Activated B cell treated with CpG ODN at 0.5 μM for 24 hours (primary cell): ENCODE measurements around the gene RPL6. TPM values are rescaled to one million over a fixed set of nuclear protein-coding genes. Genes with fewer than 3 reads are reported as not detected.

Experiments used
- ATAC-seq: fragments of 200-7000 bp; cut with Tn5 transposase; one replicate; pipeline ENCODE4 v1.10.0; 2021; ENCODE audit warnings: low read depth, mild to moderate bottlenecking, moderate library complexity
- CTCF ChIA-PET: fragments of 350-600 bp; sonication (Branson Sonifier 250); formaldehyde crosslinking; loops from one replicate; lab custom pipeline; 2021; ENCODE audit warnings: antibody characterized with exemption; lab: Charles Lee
- POLR2A ChIA-PET: fragments of 350-600 bp; sonication (Branson Sonifier 250); formaldehyde crosslinking; loops from one replicate; lab custom pipeline; 2021; ENCODE audit warnings: antibody characterized with exemption; lab: Charles Lee
- DNase-seq: peaks from one replicate; pipeline ENCODE4 v3.0.0; 2022
- H3K27ac Mint-ChIP-seq: one replicate; pipeline ENCODE4 v1.8.0; 2020; ENCODE audit warnings: mixed read lengths
- H3K27me3 Mint-ChIP-seq: one replicate; pipeline ENCODE4 v1.8.0; 2021; ENCODE audit warnings: mixed read lengths
- H3K36me3 Mint-ChIP-seq: one replicate; pipeline ENCODE4 v1.8.0; 2021; ENCODE audit warnings: low read depth, mixed read lengths
- H3K4me1 Mint-ChIP-seq: one replicate; pipeline ENCODE4 v1.8.0; 2021; ENCODE audit warnings: mixed read lengths
- H3K4me3 Mint-ChIP-seq: one replicate; pipeline ENCODE4 v1.8.0; 2020; ENCODE audit warnings: mild to moderate bottlenecking, mixed read lengths
- H3K9me3 Mint-ChIP-seq: one replicate; pipeline ENCODE4 v1.8.0; 2020; ENCODE audit warnings: mixed read lengths
- intact Hi-C: fragments of 100-400 bp; cut with micrococcal nuclease; formaldehyde crosslinking; loops from one replicate; pipeline ENCODE4 v1.15.1; 2024
- total RNA-seq: library from RNA; stranded (reverse); gene quantifications from 2 replicates; pipeline ENCODE4 v1.2.3, GENCODE V29; 2022
- TF ChIP-seq, protein P1 (sequence below): fragments of 200-600 bp; IDR thresholded peaks from one replicate; pipeline ENCODE4 v1.8.0; 2022; ENCODE audit warnings: antibody characterized with exemption, mild to moderate bottlenecking

RPL6 gene
- total RNA-seq, 1 donor from 2014 or later, result 2,197 TPM

DNA sequence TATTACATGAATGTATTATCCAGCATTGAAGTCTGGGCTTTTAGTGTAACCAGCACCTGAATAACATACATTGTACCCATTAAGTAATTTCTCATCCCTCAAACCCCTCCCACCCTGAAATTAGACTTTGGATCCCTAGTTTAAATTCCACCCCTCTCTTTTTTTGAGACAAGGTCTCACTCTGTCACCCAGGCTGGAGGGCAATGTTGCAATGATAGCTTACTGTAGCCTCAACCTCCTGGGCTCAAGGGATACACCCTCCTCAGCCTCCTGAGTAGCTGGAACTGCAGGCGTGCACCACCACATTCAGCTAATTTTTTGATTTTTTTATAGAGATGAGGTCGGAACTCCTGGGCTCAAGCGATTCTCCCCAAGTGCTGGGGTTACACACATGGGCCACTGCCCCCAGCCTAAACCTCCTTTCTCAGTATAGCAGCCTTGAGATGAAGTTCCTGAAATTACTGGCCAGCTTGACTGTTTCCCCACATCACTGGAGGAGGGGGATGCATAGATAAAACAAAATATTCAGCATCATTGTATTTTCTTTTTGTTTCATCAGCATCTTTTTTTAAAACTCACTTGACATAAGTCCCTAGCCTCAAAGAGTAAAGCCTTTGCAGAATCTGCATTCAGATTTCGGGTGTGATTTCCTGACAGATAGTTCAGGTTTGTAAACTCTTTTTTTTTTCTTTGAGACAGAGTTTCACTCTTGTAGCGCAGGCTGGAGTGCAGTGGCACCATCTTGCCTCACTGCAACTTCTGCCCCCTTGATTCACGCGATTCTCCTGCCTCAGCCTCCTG, 16.4 kb upstream of the RPL6 start:
- no peak overlapping the region for H3K27ac Mint-ChIP-seq
- TF ChIP-seq, protein P1, sequence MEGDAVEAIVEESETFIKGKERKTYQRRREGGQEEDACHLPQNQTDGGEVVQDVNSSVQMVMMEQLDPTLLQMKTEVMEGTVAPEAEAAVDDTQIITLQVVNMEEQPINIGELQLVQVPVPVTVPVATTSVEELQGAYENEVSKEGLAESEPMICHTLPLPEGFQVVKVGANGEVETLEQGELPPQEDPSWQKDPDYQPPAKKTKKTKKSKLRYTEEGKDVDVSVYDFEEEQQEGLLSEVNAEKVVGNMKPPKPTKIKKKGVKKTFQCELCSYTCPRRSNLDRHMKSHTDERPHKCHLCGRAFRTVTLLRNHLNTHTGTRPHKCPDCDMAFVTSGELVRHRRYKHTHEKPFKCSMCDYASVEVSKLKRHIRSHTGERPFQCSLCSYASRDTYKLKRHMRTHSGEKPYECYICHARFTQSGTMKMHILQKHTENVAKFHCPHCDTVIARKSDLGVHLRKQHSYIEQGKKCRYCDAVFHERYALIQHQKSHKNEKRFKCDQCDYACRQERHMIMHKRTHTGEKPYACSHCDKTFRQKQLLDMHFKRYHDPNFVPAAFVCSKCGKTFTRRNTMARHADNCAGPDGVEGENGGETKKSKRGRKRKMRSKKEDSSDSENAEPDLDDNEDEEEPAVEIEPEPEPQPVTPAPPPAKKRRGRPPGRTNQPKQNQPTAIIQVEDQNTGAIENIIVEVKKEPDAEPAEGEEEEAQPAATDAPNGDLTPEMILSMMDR, result no peak
- no peak overlapping the region for H3K4me3 Mint-ChIP-seq
- intact Hi-C loops, result no loop called here
- no peak for ATAC-seq
- peaks cover 29% of the 10 kb centered on the region for H3K4me1 Mint-ChIP-seq
- DNase-seq, result no peak
- no peaks in the 10 kb centered on the region for H3K9me3 Mint-ChIP-seq
- ChIA-PET CTCF (interaction anchor here (1.0 kb wide), 1 partner anchor 14 kb away, joined by 3 read pairs; no protein-coding TSS in a partner anchor), POLR2A (no interaction called here)
- no peaks in the 10 kb centered on the region for H3K27me3 Mint-ChIP-seq
- peaks cover 16% of the 10 kb centered on the region for H3K36me3 Mint-ChIP-seq

DNA sequence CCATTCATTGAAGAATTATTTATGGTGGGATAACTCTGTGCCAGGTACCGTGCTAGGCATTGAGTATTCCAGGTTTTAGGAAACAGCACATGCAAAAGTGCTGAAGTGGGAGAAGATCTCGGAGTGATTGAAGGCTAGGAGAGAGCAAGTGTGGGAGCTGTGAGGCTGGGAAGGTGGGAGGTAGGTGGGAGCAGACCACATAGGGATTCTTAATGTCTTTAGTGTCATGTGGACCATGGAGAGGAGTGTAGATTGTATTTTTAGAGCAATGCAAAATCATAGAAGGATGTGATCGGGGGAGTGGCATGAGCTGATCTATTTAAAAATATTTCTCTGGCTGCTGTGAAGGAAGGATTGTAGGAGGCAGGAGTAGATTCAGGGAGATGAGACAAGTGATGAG, 14.7 kb upstream of the RPL6 start:
- H3K4me1 Mint-ChIP-seq, result peaks cover 44% of the 10 kb centered on the region
- H3K27ac Mint-ChIP-seq, result no peak overlapping the region
- TF ChIP-seq, protein P1, result no peak
- no peaks in the 10 kb centered on the region for H3K9me3 Mint-ChIP-seq
- intact Hi-C loops, result no loop called here
- CTCF ChIA-PET, result no interaction called here
- POLR2A ChIA-PET, result no interaction called here
- ATAC-seq (no peak), DNase-seq (no peak)
- H3K4me3 Mint-ChIP-seq, result no peak overlapping the region
- H3K27me3 Mint-ChIP-seq, result no peaks in the 10 kb centered on the region
- H3K36me3 Mint-ChIP-seq, result peaks cover 20% of the 10 kb centered on the region

GRCh38 chr12:112422531-112422930, 13.1 kb upstream of the RPL6 start:
- no peaks in the 10 kb centered on the region for H3K9me3 Mint-ChIP-seq
- H3K27me3 Mint-ChIP-seq, result no peaks in the 10 kb centered on the region

GRCh38 chr12:112421363-112421762, 12.0 kb upstream of the RPL6 start:
- Mint-ChIP-seq H3K4me3 (no peak overlapping the region), H3K4me1 (peaks cover 47% of the 10 kb centered on the region), H3K27me3 (no peaks in the 10 kb centered on the region), H3K36me3 (peaks cover 18% of the 10 kb centered on the region), H3K27ac (no peak overlapping the region), H3K9me3 (no peaks in the 10 kb centered on the region)
- ATAC-seq, result no peak
- DNase-seq, result no peak
- CTCF ChIA-PET, result no interaction called here
- POLR2A ChIA-PET, result no interaction called here
- intact Hi-C loops, result no loop called here
- TF ChIP-seq, protein P1, result no peak

More at GRCh38 chr12:112422531-112422930, 13.1 kb upstream of the RPL6 start:
- Mint-ChIP-seq H3K27ac (no peak overlapping the region), H3K4me1 (peaks cover 47% of the 10 kb centered on the region), H3K4me3 (no peak overlapping the region), H3K36me3 (peaks cover 20% of the 10 kb centered on the region)
- intact Hi-C loops, result no loop called here
- DNase-seq (no peak), ATAC-seq (no peak)
- TF ChIP-seq, protein P1, result no peak
- CTCF ChIA-PET, result no interaction called here
- POLR2A ChIA-PET, result no interaction called here

DNA sequence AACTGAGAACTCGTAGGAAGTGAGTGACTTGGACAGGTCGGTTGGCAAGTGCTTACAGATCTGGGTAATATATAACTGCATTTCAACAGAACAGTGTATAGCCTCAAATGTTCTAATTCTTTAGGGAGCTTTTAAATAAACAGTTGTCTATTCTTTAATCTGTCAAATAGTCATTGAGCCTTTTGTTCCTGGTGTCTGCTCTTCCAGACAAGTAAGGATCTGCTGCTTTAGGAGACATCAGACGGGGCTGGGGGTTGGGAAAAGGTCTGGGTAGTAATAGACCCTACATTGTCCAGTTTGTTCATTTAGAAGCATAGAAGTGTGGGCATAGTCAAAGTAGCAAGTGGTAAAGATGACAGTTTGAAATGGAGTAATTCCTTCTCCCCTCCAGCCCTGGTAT, 11.3 kb upstream of the RPL6 start:
- Mint-ChIP-seq H3K36me3 (peaks cover 17% of the 10 kb centered on the region), H3K4me1 (peaks cover 47% of the 10 kb centered on the region), H3K4me3 (peak overlapping the region; percentile 58), H3K27me3 (no peaks in the 10 kb centered on the region), H3K9me3 (no peaks in the 10 kb centered on the region), H3K27ac (peak overlapping the region; percentile 12)
- ATAC-seq, result no peak
- TF ChIP-seq, protein P1, result no peak
- CTCF ChIA-PET, result no interaction called here
- DNase-seq, result no peak
- POLR2A ChIA-PET, result interaction anchor here (0.6 kb wide), 1 partner anchor 8 kb away, joined by 14 read pairs; no protein-coding TSS in a partner anchor
- intact Hi-C loops, result no loop called here
